ENCODE measurements around the gene NEUROG1.

The NEUROG1 gene

GRCh38 chr5:135535820-135536801 lies at the start of gene NEUROG1:
Gene NEUROG1 (minus strand): TSS chr5:135535964. CDS start chr5:135535690, 274 bp downstream.
- DNase-seq (ENCODE audit: extremely low read depth, low read depth) = no peak
- no peak within 1 kb of the TSS for H3K4me3 ChIP-seq (replicated peaks; ENCODE audit: low read depth, low read length)

GRCh38 chr5:135584918-135585317 lies 49.2 kb upstream of the NEUROG1 start:
- TF ChIP-seq CTCF (IDR thresholded peaks at IDR 0.05; ENCODE audit: low read depth, low read length, missing control alignments) = no peak
- no peak overlapping the region for H3K4me3 ChIP-seq (replicated peaks; ENCODE audit: low read depth, low read length)
- no peak for DNase-seq (ENCODE audit: extremely low read depth, low read depth)

More at GRCh38 chr5:135535820-135536801, at the start of gene NEUROG1:
- no peak for TF ChIP-seq CTCF (IDR thresholded peaks at IDR 0.05; ENCODE audit: low read depth, low read length, missing control alignments)

GRCh38 chr5:135584276-135584675 lies 48.5 kb upstream of the NEUROG1 start:
- DNase-seq (ENCODE audit: extremely low read depth, low read depth) = no peak
- no peak overlapping the region for H3K4me3 ChIP-seq (replicated peaks; ENCODE audit: low read depth, low read length)
- TF ChIP-seq CTCF (IDR thresholded peaks at IDR 0.05; ENCODE audit: low read depth, low read length, missing control alignments) = no peak

- TF ChIP-seq CTCF (IDR thresholded peaks at IDR 0.05; ENCODE audit: low read depth, low read length, missing control alignments) = no peak
- H3K4me3 ChIP-seq (replicated peaks; ENCODE audit: low read depth, low read length) = no peak overlapping the region
- DNase-seq (ENCODE audit: extremely low read depth, low read depth) = no peak
Measured at GRCh38 chr5:135582099-135582781, 46.5 kb upstream of the NEUROG1 start.

GRCh38 chr5:135578685-135579341 lies 43.0 kb upstream of the NEUROG1 start, which contains the start of gene CXCL14:
Gene CXCL14 (minus strand): TSS chr5:135578991. CDS start chr5:135578778, 213 bp downstream.
- H3K4me3 ChIP-seq (replicated peaks; ENCODE audit: low read depth, low read length) = no peak within 1 kb of the TSS
- DNase-seq (ENCODE audit: extremely low read depth, low read depth) = no peak
- no peak for TF ChIP-seq CTCF (IDR thresholded peaks at IDR 0.05; ENCODE audit: low read depth, low read length, missing control alignments)

- no peak overlapping the region for H3K4me3 ChIP-seq (replicated peaks; ENCODE audit: low read depth, low read length)
- no peak for TF ChIP-seq CTCF (IDR thresholded peaks at IDR 0.05; ENCODE audit: low read depth, low read length, missing control alignments)
- no peak for DNase-seq (ENCODE audit: extremely low read depth, low read depth)
Measured at GRCh38 chr5:135578305-135578684, 42.5 kb upstream of the NEUROG1 start.
